ENCODE measurements around the gene ERCC6L2. TPM values are rescaled to one million over a fixed set of nuclear protein-coding genes. Genes with fewer than 3 reads are reported as not detected.

The ERCC6L2 gene, protein sequence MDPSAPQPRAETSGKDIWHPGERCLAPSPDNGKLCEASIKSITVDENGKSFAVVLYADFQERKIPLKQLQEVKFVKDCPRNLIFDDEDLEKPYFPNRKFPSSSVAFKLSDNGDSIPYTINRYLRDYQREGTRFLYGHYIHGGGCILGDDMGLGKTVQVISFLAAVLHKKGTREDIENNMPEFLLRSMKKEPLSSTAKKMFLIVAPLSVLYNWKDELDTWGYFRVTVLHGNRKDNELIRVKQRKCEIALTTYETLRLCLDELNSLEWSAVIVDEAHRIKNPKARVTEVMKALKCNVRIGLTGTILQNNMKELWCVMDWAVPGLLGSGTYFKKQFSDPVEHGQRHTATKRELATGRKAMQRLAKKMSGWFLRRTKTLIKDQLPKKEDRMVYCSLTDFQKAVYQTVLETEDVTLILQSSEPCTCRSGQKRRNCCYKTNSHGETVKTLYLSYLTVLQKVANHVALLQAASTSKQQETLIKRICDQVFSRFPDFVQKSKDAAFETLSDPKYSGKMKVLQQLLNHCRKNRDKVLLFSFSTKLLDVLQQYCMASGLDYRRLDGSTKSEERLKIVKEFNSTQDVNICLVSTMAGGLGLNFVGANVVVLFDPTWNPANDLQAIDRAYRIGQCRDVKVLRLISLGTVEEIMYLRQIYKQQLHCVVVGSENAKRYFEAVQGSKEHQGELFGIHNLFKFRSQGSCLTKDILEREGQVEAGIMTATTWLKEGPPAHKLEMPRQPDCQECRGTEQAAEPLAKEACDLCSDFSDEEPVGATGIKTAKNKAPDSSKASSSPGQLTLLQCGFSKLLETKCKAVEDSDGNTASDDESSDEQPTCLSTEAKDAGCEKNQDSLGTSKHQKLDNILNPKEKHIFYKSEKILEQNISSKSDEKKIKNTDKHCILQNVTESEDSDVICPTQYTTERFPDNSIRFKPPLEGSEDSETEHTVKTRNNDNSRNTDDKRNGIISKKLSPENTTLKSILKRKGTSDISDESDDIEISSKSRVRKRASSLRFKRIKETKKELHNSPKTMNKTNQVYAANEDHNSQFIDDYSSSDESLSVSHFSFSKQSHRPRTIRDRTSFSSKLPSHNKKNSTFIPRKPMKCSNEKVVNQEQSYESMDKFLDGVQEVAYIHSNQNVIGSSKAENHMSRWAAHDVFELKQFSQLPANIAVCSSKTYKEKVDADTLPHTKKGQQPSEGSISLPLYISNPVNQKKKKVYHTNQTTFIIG (N-terminal part only)
- 10 to 100 TPM; 37.7 to 44.2 TPM for total RNA-seq
- 35.4 TPM for polyA plus RNA-seq (2013, experiment 1 of 2)
- 35.7 TPM for polyA plus RNA-seq (2013, experiment 2 of 2)
- long read RNA-seq, experiment 1, partial matches to known transcripts, result 2 of 8 reads
- long read RNA-seq, experiment 1, other reads (novel, unspliced or antisense), result 5 of 8 reads
- long read RNA-seq, experiment 2, partial matches to known transcripts, result 2 of 19 reads
- long read RNA-seq, experiment 2, other reads (novel, unspliced or antisense), result 17 of 19 reads
- long read RNA-seq, experiment 3, full-length matches to known transcripts, result 4 of 90 reads
- long read RNA-seq, experiment 3, partial matches to known transcripts, result 10 of 90 reads
- long read RNA-seq, experiment 3, other reads (novel, unspliced or antisense), result 76 of 90 reads
- long read RNA-seq, experiment 4, partial matches to known transcripts, result 0 of 3 reads
- long read RNA-seq, experiment 4, other reads (novel, unspliced or antisense), result 3 of 3 reads

DNA sequence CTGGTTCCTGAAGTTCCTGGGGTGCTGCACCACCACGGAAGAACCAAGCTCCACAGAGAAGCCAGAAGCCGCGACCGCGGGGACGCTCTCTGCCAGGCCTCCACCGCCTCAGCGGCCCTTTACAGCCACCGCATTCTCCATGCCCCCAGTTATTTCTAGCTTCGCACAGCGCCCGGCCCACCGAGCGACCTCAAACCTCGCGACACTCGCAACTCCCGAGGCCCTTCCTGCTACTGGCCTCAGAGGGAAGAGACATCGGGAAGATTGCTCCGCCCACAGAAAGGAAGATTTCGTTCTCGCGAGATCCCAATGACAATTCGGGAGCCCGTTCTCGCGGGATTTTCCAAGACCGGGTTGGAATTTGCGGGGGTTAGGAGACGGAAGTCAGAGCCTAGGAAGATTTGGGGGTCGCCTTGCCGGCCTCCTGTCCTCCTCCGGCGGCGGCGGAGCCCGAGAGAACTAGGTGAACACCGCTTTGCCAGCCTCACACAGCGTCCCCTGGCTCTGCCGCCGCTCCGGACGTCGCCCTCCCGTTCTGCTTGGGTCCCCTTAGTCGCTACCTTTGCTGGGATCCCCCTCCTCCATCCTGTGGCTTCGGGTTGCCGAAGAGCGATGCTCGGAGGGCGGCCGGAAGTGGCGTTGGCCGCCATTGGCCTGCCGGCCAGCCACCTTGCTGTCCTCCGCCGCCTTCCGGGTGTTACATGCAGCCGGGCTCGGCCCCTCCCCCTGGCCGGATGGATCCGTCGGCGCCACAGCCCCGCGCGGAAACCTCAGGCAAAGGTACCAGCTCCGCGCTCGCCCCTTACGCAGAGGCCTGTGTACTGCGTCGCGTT lies at the start of gene ERCC6L2:
ERCC6L2 (plus strand) TSS at position 387 of the 833 bp plus-strand sequence; CDS start at position 735, 348 bp downstream.
- Mint-ChIP-seq H3K4me1 (peaks cover 13% of the 10 kb centered on the region), H3K9me3 (no peaks in the 10 kb centered on the region), H3K36me3 (ENCODE audit: low read depth) (peaks cover 18% of the 10 kb centered on the region), H3K27me3 (ENCODE audit: insufficient read depth) (no peaks in the 10 kb centered on the region), H3K27ac (peak within 1 kb of the TSS; percentile 99), H3K4me3 (no peak within 1 kb of the TSS)
- WGBS, 2 experiments (ENCODE audit: insufficient coverage in 1 of 2, insufficient read length in 1 of 2), result 0 to 1% methylated on average over 18 to 74 of the region's 74 CpGs
- Histone ChIP-seq H3K27me3 (ENCODE audit: control insufficient read depth, insufficient read depth, low read length, poor library complexity, severe bottlenecking) (no peaks in the 10 kb centered on the region), H3K9ac (ENCODE audit: extremely low read depth, low read length, poor library complexity, severe bottlenecking) (no peak within 1 kb of the TSS), H3K4me3 (ENCODE audit: low read length) (no peak within 1 kb of the TSS), H3K9me3 (ENCODE audit: control insufficient read depth, low read length) (no peaks in the 10 kb centered on the region), H3K36me3 (ENCODE audit: control insufficient read depth, insufficient read depth, low read length) (peaks cover 4% of the 10 kb centered on the region), H3K4me1 (ENCODE audit: control insufficient read depth, insufficient read depth, low read length) (no peaks in the 10 kb centered on the region), H3K27ac (ENCODE audit: low read depth, low read length) (peak within 1 kb of the TSS; percentile 99)
- no peak for TF ChIP-seq CTCF (conservative IDR thresholded peaks at IDR 0.05)
- DNase-seq, result peak; percentile 98

DNA sequence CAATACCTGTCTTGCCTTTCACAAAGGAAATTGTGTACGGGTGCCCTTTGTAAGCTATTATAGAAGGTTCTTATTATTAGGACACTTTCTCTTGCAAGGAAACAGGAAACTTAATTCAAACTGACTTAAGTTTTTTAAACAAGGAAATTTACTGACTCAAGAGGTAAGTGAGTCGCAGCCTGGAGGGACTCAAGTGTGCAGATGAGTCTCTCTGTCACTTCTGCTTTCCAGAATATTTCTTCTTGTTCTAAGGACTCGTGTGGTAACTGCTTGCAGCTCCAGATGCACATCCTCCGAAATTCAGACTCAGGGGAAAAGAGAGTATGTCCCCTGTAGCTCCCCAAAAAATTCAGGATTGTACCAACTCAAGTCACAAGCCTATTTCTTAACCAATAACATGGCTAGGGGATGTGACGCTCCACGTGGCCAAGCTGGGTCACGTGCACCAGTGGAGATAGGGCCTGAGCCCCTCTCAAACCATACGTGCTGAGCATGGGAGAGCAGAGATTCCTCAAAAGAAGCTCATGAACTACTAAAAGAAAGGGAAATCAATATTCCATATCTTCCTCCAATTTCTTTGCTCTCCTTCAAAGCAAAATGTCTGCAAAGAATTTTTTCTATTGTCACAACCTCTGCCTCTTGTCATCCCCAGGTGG lies 49.2 kb upstream of the ERCC6L2 start:
- no peaks in the 10 kb centered on the region for H3K9me3 ChIP-seq (ENCODE audit: control insufficient read depth, low read length)
- no peaks in the 10 kb centered on the region for H3K27me3 ChIP-seq (ENCODE audit: control insufficient read depth, insufficient read depth, low read length, poor library complexity, severe bottlenecking)
- no peaks in the 10 kb centered on the region for H3K36me3 Mint-ChIP-seq (ENCODE audit: low read depth)
- no peak overlapping the region for H3K4me3 ChIP-seq (ENCODE audit: low read length)
- no peak overlapping the region for H3K9ac ChIP-seq (ENCODE audit: extremely low read depth, low read length, poor library complexity, severe bottlenecking)
- H3K27me3 Mint-ChIP-seq (ENCODE audit: insufficient read depth), result peaks cover 6% of the 10 kb centered on the region
- H3K36me3 ChIP-seq (ENCODE audit: control insufficient read depth, insufficient read depth, low read length), result no peaks in the 10 kb centered on the region
- no peak overlapping the region for H3K27ac ChIP-seq (ENCODE audit: low read depth, low read length)
- no peak overlapping the region for H3K27ac Mint-ChIP-seq
- H3K4me1 ChIP-seq (ENCODE audit: control insufficient read depth, insufficient read depth, low read length), result no peaks in the 10 kb centered on the region
- peaks cover 2% of the 10 kb centered on the region for H3K4me1 Mint-ChIP-seq
- no peak for TF ChIP-seq CTCF (conservative IDR thresholded peaks at IDR 0.05)
- H3K4me3 Mint-ChIP-seq, result no peak overlapping the region
- WGBS, 2 experiments (ENCODE audit: insufficient coverage in 1 of 2, insufficient read length in 1 of 2), result 95 to 98% methylated on average over 6 to 8 of the region's 8 CpGs
- no peak for DNase-seq
- H3K9me3 Mint-ChIP-seq, result no peaks in the 10 kb centered on the region
